Activated T-cell treated with anti-CD3 and anti-CD28 coated beads, Interleukin-2, amount 50 U/mL, for 4 hours (primary cell): ENCODE measurements around the gene SAMD14. TPM values are rescaled to one million over a fixed set of nuclear protein-coding genes. Genes with fewer than 3 reads are reported as not detected.
"Not testable (repeated sequence)": the region's sequence is repeated elsewhere in the genome, so short reads cannot be mapped to it uniquely, and the experiment has no call there.

Experiments
- ATAC-seq, 2 donors: fragments of 200-7000 bp; cut with Tn5 transposase; one replicate each; pipeline ENCODE4 v1.10.0; 2021
- DNase-seq: peaks from one replicate; pipeline ENCODE4 v3.0.0-alpha.2; 2020
- H3K27me3 Mint-ChIP-seq: one replicate; pipeline ENCODE4 v1.8.0; 2021; ENCODE audit warnings: low read depth, mixed read lengths
- H3K36me3 Mint-ChIP-seq: one replicate; pipeline ENCODE4 v1.8.0; 2022; ENCODE audit warnings: mixed read lengths; ENCODE audit not compliant: insufficient read depth
- H3K4me1 Mint-ChIP-seq: one replicate; pipeline ENCODE4 v1.8.0; 2021; ENCODE audit warnings: low read depth, mixed read lengths
- H3K4me3 Mint-ChIP-seq: one replicate; pipeline ENCODE4 v1.8.0; 2021; ENCODE audit warnings: mild to moderate bottlenecking, moderate library complexity, mixed read lengths
- H3K9me3 Mint-ChIP-seq: one replicate; pipeline ENCODE4 v1.8.0; 2021; ENCODE audit warnings: mixed read lengths
- total RNA-seq, 3 donors: library from RNA; stranded (reverse); gene quantifications; one replicate each; pipeline ENCODE4 v1.2.1, GENCODE V29; 2021

The SAMD14 gene
- total RNA-seq, 3 donors from 2014 or later = 0.47 to 0.78 (median 0.52) TPM

DNA sequence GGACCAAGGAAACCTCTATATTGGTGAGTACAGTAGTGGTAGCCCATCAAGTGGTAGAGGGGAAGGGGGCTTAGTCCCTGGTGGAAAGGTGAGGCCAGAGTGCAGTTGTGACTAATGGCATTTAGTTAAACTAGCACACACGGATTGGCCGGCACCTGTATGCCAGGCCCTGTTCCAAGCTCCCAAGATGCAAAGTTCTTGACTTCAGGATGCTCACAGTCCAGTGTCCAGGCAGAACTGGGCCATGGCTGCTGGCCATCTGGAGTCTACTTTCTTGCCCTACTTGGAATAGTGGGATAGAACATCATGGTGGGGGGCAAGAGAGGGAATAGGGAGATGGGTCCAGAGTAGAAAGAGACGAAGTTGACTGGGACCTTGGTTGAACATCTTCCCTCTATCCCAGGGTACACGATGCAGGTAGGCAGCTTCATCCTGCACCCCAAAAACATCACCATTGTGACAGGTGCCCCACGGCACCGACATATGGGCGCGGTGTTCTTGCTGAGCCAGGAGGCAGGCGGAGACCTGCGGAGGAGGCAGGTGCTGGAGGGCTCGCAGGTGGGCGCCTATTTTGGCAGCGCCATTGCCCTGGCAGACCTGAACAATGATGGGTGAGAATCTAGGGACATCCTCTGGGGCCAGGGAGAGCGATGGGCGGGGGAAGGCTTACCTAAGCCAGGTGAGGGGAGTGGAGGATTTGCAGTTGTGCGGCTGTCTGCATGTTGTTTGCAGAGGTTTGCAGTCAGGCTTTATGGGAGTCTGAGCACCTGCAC, 58.9 kb downstream of the SAMD14 start:
- H3K4me3 Mint-ChIP-seq = no peak overlapping the region
- peaks cover 16% of the 10 kb centered on the region for H3K36me3 Mint-ChIP-seq
- H3K9me3 Mint-ChIP-seq = no peaks in the 10 kb centered on the region
- no peaks in the 10 kb centered on the region for H3K4me1 Mint-ChIP-seq
- ATAC-seq = no peak
- no peaks in the 10 kb centered on the region for H3K27me3 Mint-ChIP-seq
- no peak for DNase-seq

DNA sequence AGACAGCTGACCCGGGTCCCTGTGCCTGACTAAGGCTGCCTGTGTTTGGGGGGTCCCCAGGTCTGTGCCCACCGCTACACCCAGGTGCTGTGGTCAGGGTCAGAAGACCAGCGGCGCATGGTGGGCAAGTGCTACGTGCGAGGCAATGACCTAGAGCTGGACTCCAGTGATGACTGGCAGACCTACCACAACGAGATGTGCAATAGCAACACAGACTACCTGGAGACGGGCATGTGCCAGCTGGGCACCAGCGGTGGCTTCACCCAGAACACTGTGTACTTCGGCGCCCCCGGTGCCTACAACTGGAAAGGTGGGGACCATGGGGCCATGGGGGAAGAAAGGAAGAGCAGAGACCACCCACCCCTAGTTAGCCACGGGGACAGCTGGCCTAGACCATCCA, 62.0 kb downstream of the SAMD14 start:
- Mint-ChIP-seq H3K4me3 (no peak overlapping the region), H3K9me3 (no peaks in the 10 kb centered on the region), H3K27me3 (no peaks in the 10 kb centered on the region), H3K4me1 (no peaks in the 10 kb centered on the region), H3K36me3 (peaks cover 24% of the 10 kb centered on the region)
- ATAC-seq (no peak), DNase-seq (no peak)

DNA sequence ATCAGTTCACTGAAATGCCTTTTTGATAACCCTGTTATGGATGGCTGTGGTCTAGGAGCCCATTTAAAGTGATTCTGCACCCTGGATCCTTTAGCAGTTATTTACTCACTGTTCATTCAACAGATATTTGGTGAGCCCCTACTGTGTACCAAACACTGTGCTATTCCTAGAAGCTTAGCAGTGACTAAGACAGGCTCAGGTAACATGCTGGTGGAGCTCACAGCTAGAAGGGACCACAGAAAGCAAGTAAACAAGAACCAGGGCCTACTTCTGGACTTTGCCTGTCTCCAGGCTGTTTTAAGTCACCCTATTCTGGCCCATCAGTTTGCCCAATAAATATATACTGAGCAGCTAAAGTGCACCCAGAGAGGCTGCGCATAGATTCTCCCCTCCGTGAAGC, 63.0 kb downstream of the SAMD14 start:
- Mint-ChIP-seq H3K4me1 (no peaks in the 10 kb centered on the region), H3K4me3 (no peak overlapping the region), H3K36me3 (peaks cover 22% of the 10 kb centered on the region), H3K9me3 (no peaks in the 10 kb centered on the region), H3K27me3 (no peaks in the 10 kb centered on the region)
- ATAC-seq (no peak), DNase-seq (no peak)

DNA sequence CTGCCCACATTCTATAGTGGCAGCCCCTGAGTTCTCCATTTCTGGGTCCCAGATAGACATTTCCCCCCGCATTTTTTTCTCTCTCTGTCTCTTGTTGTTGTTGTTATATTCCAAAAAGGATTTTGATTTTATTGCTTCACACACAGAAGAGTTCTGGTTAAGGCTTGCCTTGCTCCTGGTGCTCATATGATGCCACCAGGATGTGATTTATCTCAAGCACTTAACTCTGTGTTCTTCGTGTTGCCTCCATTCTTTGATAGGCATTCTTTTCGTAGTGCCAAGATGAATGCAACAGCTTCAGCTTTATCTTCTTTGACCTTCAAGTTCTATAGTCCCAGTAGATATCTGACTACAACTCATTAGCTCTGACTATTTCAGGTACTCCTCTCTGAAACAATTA, 64.9 kb downstream of the SAMD14 start:
- no peaks in the 10 kb centered on the region for H3K4me1 Mint-ChIP-seq
- no peak overlapping the region for H3K4me3 Mint-ChIP-seq
- ATAC-seq = no peak
- no peaks in the 10 kb centered on the region for H3K9me3 Mint-ChIP-seq
- no peak for DNase-seq
- H3K36me3 Mint-ChIP-seq = peaks cover 14% of the 10 kb centered on the region
- no peaks in the 10 kb centered on the region for H3K27me3 Mint-ChIP-seq

DNA sequence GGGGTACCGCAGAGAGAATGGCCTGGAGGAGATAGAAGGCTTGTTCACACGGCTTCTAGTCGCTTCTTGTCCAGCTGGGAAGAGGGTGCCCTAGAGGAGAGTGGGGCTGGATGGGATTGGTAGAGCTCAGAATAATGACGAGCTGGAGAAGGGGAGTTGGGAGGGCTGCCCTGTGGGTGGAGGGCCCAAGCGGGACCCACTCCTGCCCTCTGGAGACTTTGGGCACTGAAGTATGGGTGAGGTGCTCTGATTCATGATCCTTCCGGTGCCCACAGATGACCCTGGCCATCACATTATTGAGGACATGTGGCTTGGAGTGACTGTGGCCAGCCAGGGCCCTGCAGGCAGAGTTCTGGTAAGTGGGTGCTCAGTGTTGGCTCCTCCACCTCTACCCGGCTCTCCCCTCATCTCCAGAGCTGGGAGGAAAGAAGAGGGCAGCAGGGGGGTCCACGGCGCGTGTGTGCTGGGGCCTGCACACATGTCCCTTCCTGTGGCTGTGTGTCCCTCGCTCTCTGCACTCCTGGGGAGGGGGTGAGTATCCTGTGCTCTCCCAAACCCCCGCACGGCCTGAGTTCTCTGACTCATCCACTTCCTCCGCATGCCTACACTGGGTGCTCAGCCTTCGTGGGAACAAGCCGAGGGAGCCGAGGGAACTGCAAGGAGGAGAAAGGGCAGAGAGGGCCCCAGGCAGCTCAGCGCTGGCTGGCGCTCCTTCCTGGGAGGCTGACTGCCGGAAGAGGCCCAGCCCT, 65.5 kb downstream of the SAMD14 start:
- ATAC-seq (no peak), DNase-seq (no peak)
- Mint-ChIP-seq H3K4me1 (no peaks in the 10 kb centered on the region), H3K4me3 (no peak overlapping the region), H3K36me3 (peaks cover 10% of the 10 kb centered on the region), H3K9me3 (no peaks in the 10 kb centered on the region), H3K27me3 (no peaks in the 10 kb centered on the region)

DNA sequence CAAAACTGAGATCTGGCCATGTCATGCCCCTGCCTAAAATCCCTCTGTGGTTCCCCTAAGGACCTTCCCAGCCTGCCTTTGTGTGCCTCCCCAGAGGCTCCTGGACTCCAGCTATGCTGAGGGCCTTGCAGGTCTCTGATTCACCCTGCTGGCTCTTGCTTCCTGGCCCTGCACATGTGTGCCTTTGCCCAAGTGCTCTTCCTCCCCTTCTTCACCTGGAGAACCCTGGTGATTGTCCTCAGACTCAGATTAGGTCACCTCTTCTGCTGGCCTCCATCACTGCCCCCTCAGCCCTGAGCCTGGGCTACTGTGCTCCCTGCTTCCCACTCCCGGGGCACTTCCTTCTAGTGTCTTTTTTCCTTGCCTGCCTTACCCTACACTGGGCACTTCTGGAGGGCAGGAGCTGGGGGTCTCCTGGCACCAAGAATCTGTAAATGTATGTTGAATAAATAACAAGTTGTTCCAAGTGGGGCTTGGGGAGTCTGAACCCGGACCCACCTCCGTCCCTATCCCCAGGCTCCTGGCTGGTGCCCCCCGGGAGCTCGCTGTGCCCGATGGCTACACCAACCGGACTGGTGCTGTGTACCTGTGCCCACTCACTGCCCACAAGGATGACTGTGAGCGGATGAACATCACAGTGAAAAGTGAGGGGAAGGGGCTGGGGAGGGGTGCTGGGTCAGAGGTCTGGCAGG, 66.3 kb downstream of the SAMD14 start:
- H3K4me1 Mint-ChIP-seq = no peaks in the 10 kb centered on the region
- DNase-seq = no peak
- no peaks in the 10 kb centered on the region for H3K9me3 Mint-ChIP-seq
- peaks cover 10% of the 10 kb centered on the region for H3K36me3 Mint-ChIP-seq
- H3K4me3 Mint-ChIP-seq = no peak overlapping the region
- ATAC-seq = no peak
- no peaks in the 10 kb centered on the region for H3K27me3 Mint-ChIP-seq

DNA sequence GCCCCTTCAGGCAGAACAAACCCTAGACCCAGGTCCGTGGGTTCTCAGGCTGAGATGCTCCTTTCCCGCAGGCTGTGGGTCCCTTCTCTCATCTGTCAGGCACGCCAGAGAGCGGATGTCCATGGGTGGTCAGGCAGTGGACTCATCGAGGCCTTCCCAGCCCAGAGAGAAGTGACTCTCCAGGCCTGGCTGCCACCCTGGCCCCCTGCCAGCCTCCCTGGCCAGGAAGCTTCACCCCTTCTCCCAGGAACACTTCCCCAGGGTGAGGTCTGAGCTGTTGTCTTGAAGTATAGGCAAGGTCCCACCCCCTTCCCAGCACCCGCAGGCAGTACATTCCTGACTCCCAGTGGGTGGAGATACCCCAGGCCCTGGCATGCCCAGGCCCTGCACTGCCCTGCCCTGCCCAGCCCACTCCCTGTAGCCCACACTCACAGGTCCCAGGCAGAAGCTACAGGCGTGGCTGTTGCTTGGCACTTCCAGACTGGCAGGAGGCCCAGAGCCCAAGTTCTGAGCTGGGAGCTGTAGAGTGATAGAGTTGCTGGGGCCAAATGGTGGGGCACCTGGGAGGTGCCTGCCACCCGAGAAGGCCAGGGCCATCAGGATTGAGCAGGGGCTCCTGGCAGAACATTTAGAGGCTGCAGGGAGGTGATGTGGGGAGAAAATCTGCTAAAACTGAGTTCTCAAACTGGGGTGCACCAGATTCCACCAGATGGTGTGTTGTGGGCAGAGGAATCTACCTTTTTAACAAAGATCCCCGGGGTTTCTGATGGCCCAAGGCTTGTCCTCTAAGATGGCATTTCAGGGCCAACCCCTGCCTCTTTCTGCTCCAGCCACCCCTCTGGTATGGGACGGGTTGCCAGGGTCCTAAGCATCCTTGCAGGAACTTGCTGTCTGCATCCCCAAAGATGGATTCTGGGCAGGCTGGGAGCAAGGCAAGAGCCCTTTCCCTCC, 67.4 kb downstream of the SAMD14 start:
- DNase-seq (no peak), ATAC-seq (no peak)
- Mint-ChIP-seq H3K9me3 (no peaks in the 10 kb centered on the region), H3K4me3 (no peak overlapping the region), H3K27me3 (no peaks in the 10 kb centered on the region), H3K4me1 (peaks cover 4% of the 10 kb centered on the region), H3K36me3 (peaks cover 8% of the 10 kb centered on the region)

DNA sequence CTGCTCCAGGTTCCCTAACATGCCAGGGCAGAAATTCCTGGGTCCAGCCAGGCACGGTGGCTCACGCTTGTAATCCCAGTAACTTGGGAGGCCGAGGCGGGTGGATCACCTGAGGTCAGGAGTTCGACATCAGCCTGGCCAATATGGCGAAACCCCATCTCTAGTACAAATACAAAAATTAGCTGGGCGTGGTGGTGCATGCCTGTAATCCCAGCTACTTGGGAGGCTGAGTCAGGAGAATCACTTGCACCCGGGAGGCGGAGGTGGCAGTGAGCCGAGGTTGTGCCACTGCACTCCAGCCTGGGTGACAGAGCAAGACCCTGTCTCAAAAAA, 68.3 kb downstream of the SAMD14 start:
- not testable (repeated sequence) for ATAC-seq, H3K27me3 Mint-ChIP-seq, H3K36me3 Mint-ChIP-seq, DNase-seq, H3K4me3 Mint-ChIP-seq, H3K9me3 Mint-ChIP-seq
- H3K4me1 Mint-ChIP-seq = peaks cover 10% of the 10 kb centered on the region

DNA sequence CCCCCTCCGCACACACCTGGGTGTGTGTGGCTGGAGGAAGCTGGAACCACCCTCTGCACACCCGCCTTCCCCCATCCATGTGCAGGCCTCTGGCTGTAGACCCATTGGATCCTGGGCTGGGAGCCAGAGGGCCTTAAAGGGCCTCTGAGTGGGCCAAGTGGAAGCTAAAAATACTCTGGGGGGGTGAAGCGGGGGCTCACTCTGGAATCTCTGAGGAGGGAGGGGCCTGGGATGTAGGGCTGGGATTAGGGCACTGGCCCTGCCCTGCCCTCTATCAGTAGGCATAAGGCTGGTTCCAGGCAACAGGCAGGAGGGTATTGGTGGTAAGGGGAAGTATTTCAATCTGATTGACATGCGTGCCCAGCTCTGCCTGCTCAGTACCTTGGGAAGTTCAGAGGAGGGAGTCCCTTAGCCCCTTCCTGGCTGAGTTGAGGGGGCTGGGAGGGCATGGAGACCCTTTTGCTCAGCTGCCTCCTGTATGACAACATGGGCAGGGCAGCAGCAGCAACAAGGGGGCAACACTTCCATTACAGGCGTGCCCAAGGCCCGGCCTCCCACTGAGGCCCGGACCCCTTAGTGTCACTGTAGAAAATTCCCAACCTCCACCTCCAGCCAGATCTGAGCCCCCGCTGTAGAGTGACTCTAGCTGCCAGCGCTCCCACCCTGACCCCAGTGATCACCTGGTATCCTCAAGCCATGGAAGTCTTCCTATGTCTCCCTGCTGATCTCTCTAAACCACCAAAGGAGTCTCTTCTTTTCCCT, 68.8 kb downstream of the SAMD14 start:
- ATAC-seq (no peak), DNase-seq (no peak)
- no peaks in the 10 kb centered on the region for H3K27me3 Mint-ChIP-seq
- no peaks in the 10 kb centered on the region for H3K9me3 Mint-ChIP-seq
- H3K4me3 Mint-ChIP-seq = no peak overlapping the region
- H3K4me1 Mint-ChIP-seq = peaks cover 11% of the 10 kb centered on the region
- H3K36me3 Mint-ChIP-seq = peaks cover 8% of the 10 kb centered on the region

Other genes with a start within 250 kb of the SAMD14 start
- 1 to 10 TPM in 1 of 3 donors, under 1 TPM in 2; 0.73 to 1.1 (median 0.99) TPM for gene DLX4, start 161.0 kb downstream of the SAMD14 start, total RNA-seq
- under 1 TPM; 0.08 to 0.47 (median 0.25) TPM for gene DLX3, start 134.9 kb downstream of the SAMD14 start, total RNA-seq
- 10 to 100 TPM in 1 of 3 donors, 1 to 10 TPM in 2; 9.2 to 10.2 (median 9.4) TPM for gene ITGA3, start 74.0 kb downstream of the SAMD14 start, total RNA-seq
- 10 to 100 TPM in 1 of 3 donors, 1 to 10 TPM in 2; 8.8 to 11.7 (median 9.2) TPM for gene PDK2, start 34.8 kb downstream of the SAMD14 start, total RNA-seq
- 10 to 100 TPM; 70.2 to 82.2 (median 76.6) TPM for gene PPP1R9B, start 20.5 kb upstream of the SAMD14 start, total RNA-seq
- not detected for gene SGCA, start 35.8 kb upstream of the SAMD14 start, total RNA-seq
- gene COL1A1, start 71.5 kb upstream of the SAMD14 start, total RNA-seq = 1 to 10 TPM; 1.6 to 3.2 (median 2.8) TPM
- gene TMEM92, start 144.3 kb upstream of the SAMD14 start, total RNA-seq = not detected
- 10 to 100 TPM; 23.8 to 25.0 (median 24.1) TPM for gene XYLT2, start 216.0 kb upstream of the SAMD14 start, total RNA-seq
- gene MRPL27, start 243.0 kb upstream of the SAMD14 start, total RNA-seq = 100 to 1,000 TPM in 2 of 3 donors, 10 to 100 TPM in 1; 85.2 to 109 (median 102) TPM
- 10 to 100 TPM; 12.2 to 13.3 (median 12.6) TPM for gene EME1, start 243.1 kb upstream of the SAMD14 start, total RNA-seq